SU-DHL-6 (cell line): ENCODE results near the gene ADAM10.

ENCODE experiments used
- CTCF ChIP-seq: fragments of 200-600 bp; sonication (generic); IDR thresholded peaks from one replicate; pipeline ENCODE4 v1.5.1; 2017; ENCODE audit warnings: antibody characterized with exemption, mild to moderate bottlenecking, low read length, moderate library complexity; ENCODE audit not compliant: insufficient read depth, poor library complexity, severe bottlenecking
- EZH2phosphoT487 ChIP-seq: fragments of 200-600 bp; sonication (generic), shearing (Covaris generic); conservative IDR thresholded peaks from 2 replicates; pipeline ENCODE4 v1.6.1; 2018; ENCODE audit warnings: mild to moderate bottlenecking, antibody characterized with exemption, low read length, moderate library complexity, mixed read lengths

GRCh38 chr15:58666957-58667356 lies 82.5 kb downstream of the ADAM10 start:
- TF ChIP-seq CTCF (no peak), EZH2phosphoT487 (no peak)
